ENCODE data around the gene C4orf33.
"Not testable (repeated sequence)": the region's sequence is repeated elsewhere in the genome, so short reads cannot be mapped to it uniquely, and the experiment has no call there.

Gene C4orf33

GRCh38 chr4:129064717-129065116, 31.2 kb upstream of the C4orf33 start:
- CTCF ChIA-PET, result no interaction called here

GRCh38 chr4:129069537-129069936, 26.4 kb upstream of the C4orf33 start:
- H3K36me3 ChIP-seq (ENCODE audit: control insufficient read depth in 2 of 2, insufficient read depth in 1 of 2, low read length in 2 of 2); H3K4me1 ChIP-seq (ENCODE audit: control insufficient read depth, insufficient read depth, low read length); H3K9me3 ChIP-seq (ENCODE audit: control insufficient read depth, insufficient read depth, low read depth, low read length); POLR2A ChIA-PET; CTCF ChIA-PET; H3K27ac ChIP-seq (ENCODE audit: extremely low read depth, low read depth, low read length); H3K4me3 ChIP-seq (ENCODE audit: low read depth, low read length): not testable (repeated sequence)

More at GRCh38 chr4:129064717-129065116, 31.2 kb upstream of the C4orf33 start:
- Histone ChIP-seq H3K4me1 (ENCODE audit: control insufficient read depth, insufficient read depth, low read length) (no peaks in the 10 kb centered on the region), H3K27ac (ENCODE audit: extremely low read depth, low read depth, low read length) (no peak overlapping the region), H3K9me3 (ENCODE audit: control insufficient read depth, insufficient read depth, low read depth, low read length) (no peaks in the 10 kb centered on the region), H3K36me3 (ENCODE audit: control insufficient read depth in 2 of 2, insufficient read depth in 1 of 2, low read length in 2 of 2) (peaks cover 0 to 16% of the 10 kb centered on the region in 2 experiments; a peak in 1 of 3 replicates), H3K4me3 (ENCODE audit: low read depth, low read length) (no peak overlapping the region)
- TF ChIP-seq ZBTB6 (tag by site-specific recombination; IDR thresholded peaks at IDR 0.05) (no peak), ZNF658 (tag by site-specific recombination; IDR thresholded peaks at IDR 0.05) (no peak), ZNF555 (tag by site-specific recombination; conservative IDR thresholded peaks at IDR 0.05) (no peak), ZNF791 (tag by site-specific recombination; IDR thresholded peaks at IDR 0.05) (no peak)
- TF ChIP-seq, protein P1, sequence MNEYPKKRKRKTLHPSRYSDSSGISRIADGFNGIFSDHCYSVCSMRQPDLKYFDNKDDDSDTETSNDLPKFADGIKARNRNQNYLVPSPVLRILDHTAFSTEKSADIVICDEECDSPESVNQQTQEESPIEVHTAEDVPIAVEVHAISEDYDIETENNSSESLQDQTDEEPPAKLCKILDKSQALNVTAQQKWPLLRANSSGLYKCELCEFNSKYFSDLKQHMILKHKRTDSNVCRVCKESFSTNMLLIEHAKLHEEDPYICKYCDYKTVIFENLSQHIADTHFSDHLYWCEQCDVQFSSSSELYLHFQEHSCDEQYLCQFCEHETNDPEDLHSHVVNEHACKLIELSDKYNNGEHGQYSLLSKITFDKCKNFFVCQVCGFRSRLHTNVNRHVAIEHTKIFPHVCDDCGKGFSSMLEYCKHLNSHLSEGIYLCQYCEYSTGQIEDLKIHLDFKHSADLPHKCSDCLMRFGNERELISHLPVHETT (tag by site-specific recombination; IDR thresholded peaks at IDR 0.05), result no peak
- POLR2A ChIA-PET, result no interaction called here

GRCh38 chr4:129077326-129077725, 18.6 kb upstream of the C4orf33 start:
- POLR2A ChIA-PET, result no interaction called here
- CTCF ChIA-PET, result no interaction called here
- peaks cover 0 to 41% of the 10 kb centered on the region in 2 experiments; a peak in 1 of 3 replicates for H3K36me3 ChIP-seq (ENCODE audit: control insufficient read depth in 2 of 2, insufficient read depth in 1 of 2, low read length in 2 of 2)

GRCh38 chr4:129080129-129080528, 15.8 kb upstream of the C4orf33 start:
- Histone ChIP-seq H3K9me3 (ENCODE audit: control insufficient read depth, insufficient read depth, low read depth, low read length) (no peaks in the 10 kb centered on the region), H3K4me3 (ENCODE audit: low read depth, low read length) (no peak overlapping the region), H3K4me1 (ENCODE audit: control insufficient read depth, insufficient read depth, low read length) (no peaks in the 10 kb centered on the region), H3K36me3 (ENCODE audit: control insufficient read depth in 2 of 2, insufficient read depth in 1 of 2, low read length in 2 of 2) (peaks cover 0 to 36% of the 10 kb centered on the region in 2 experiments; a peak in 1 of 3 replicates), H3K27ac (ENCODE audit: extremely low read depth, low read depth, low read length) (no peak overlapping the region)
- CTCF ChIA-PET, result no interaction called here
- POLR2A ChIA-PET, result no interaction called here
- no peak for TF ChIP-seq ZFP37 (tag by site-specific recombination; IDR thresholded peaks at IDR 0.05)
- TF ChIP-seq, protein P2, sequence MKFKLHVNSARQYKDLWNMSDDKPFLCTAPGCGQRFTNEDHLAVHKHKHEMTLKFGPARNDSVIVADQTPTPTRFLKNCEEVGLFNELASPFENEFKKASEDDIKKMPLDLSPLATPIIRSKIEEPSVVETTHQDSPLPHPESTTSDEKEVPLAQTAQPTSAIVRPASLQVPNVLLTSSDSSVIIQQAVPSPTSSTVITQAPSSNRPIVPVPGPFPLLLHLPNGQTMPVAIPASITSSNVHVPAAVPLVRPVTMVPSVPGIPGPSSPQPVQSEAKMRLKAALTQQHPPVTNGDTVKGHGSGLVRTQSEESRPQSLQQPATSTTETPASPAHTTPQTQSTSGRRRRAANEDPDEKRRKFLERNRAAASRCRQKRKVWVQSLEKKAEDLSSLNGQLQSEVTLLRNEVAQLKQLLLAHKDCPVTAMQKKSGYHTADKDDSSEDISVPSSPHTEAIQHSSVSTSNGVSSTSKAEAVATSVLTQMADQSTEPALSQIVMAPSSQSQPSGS (tag by site-specific recombination; IDR thresholded peaks at IDR 0.05; ENCODE audit: low read depth), result no peak
- no peak for TF ChIP-seq ZIC2 (tag by site-specific recombination; IDR thresholded peaks at IDR 0.05)
- no peak for TF ChIP-seq EGR2 (tag by site-specific recombination; IDR thresholded peaks at IDR 0.05; ENCODE audit: low read depth)
- no peak for TF ChIP-seq ZNF202 (tag by site-specific recombination; IDR thresholded peaks at IDR 0.05; ENCODE audit: borderline replicate concordance)
- TF ChIP-seq, protein P3, sequence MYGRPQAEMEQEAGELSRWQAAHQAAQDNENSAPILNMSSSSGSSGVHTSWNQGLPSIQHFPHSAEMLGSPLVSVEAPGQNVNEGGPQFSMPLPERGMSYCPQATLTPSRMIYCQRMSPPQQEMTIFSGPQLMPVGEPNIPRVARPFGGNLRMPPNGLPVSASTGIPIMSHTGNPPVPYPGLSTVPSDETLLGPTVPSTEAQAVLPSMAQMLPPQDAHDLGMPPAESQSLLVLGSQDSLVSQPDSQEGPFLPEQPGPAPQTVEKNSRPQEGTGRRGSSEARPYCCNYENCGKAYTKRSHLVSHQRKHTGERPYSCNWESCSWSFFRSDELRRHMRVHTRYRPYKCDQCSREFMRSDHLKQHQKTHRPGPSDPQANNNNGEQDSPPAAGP (tag by site-specific recombination; IDR thresholded peaks at IDR 0.05), result no peak
- TF ChIP-seq ZSCAN16 (tag by site-specific recombination; IDR thresholded peaks at IDR 0.05), result no peak
- TF ChIP-seq, protein P4, sequence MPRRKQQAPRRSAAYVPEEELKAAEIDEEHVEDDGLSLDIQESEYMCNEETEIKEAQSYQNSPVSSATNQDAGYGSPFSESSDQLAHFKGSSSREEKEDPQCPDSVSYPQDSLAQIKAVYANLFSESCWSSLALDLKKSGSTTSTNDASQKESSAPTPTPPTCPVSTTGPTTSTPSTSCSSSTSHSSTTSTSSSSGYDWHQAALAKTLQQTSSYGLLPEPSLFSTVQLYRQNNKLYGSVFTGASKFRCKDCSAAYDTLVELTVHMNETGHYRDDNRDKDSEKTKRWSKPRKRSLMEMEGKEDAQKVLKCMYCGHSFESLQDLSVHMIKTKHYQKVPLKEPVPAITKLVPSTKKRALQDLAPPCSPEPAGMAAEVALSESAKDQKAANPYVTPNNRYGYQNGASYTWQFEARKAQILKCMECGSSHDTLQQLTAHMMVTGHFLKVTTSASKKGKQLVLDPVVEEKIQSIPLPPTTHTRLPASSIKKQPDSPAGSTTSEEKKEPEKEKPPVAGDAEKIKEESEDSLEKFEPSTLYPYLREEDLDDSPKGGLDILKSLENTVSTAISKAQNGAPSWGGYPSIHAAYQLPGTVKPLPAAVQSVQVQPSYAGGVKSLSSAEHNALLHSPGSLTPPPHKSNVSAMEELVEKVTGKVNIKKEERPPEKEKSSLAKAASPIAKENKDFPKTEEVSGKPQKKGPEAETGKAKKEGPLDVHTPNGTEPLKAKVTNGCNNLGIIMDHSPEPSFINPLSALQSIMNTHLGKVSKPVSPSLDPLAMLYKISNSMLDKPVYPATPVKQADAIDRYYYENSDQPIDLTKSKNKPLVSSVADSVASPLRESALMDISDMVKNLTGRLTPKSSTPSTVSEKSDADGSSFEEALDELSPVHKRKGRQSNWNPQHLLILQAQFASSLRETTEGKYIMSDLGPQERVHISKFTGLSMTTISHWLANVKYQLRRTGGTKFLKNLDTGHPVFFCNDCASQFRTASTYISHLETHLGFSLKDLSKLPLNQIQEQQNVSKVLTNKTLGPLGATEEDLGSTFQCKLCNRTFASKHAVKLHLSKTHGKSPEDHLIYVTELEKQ (tag by site-specific recombination; IDR thresholded peaks at IDR 0.05; ENCODE audit: borderline replicate concordance), result no peak
- TF ChIP-seq GLI2 (tag by site-specific recombination; IDR thresholded peaks at IDR 0.05; ENCODE audit: borderline replicate concordance, low read depth), result no peak

More at GRCh38 chr4:129077326-129077725, 18.6 kb upstream of the C4orf33 start:
- no peak overlapping the region for H3K4me3 ChIP-seq (ENCODE audit: low read depth, low read length)
- no peak overlapping the region for H3K27ac ChIP-seq (ENCODE audit: extremely low read depth, low read depth, low read length)
- no peaks in the 10 kb centered on the region for H3K4me1 ChIP-seq (ENCODE audit: control insufficient read depth, insufficient read depth, low read length)
- TF ChIP-seq ZNF449 (tag by site-specific recombination; IDR thresholded peaks at IDR 0.05) (no peak), ZBTB8A (tag by site-specific recombination; IDR thresholded peaks at IDR 0.05) (no peak), ZNF530 (tag by site-specific recombination; IDR thresholded peaks at IDR 0.05; ENCODE audit: low read depth) (no peak), ZNF660 (tag by site-specific recombination; IDR thresholded peaks at IDR 0.05) (no peak)
- H3K9me3 ChIP-seq (ENCODE audit: control insufficient read depth, insufficient read depth, low read depth, low read length), result no peaks in the 10 kb centered on the region
